ENCODE results near the gene OR6V1.

DNA sequence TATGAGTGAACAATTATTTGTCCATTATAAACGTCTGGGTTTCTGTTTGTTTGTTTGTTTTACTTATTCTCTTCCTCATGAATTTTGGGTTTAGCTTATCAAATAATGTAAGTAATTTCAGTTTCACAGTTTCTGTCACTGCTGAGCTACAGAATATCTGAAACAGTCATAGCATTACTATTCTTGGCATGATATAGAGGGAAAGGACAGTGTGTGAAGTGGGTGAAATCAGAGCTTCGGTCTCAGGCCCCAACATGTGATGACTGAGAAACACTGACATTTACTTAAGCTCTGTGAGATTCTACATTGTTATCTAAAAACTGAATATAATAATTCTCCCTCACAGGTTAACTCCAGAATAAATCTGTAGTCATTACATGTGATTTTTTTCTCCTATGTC, 8.8 kb upstream of the OR6V1 start:
- TF ChIP-seq, protein P1, sequence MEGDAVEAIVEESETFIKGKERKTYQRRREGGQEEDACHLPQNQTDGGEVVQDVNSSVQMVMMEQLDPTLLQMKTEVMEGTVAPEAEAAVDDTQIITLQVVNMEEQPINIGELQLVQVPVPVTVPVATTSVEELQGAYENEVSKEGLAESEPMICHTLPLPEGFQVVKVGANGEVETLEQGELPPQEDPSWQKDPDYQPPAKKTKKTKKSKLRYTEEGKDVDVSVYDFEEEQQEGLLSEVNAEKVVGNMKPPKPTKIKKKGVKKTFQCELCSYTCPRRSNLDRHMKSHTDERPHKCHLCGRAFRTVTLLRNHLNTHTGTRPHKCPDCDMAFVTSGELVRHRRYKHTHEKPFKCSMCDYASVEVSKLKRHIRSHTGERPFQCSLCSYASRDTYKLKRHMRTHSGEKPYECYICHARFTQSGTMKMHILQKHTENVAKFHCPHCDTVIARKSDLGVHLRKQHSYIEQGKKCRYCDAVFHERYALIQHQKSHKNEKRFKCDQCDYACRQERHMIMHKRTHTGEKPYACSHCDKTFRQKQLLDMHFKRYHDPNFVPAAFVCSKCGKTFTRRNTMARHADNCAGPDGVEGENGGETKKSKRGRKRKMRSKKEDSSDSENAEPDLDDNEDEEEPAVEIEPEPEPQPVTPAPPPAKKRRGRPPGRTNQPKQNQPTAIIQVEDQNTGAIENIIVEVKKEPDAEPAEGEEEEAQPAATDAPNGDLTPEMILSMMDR (IDR thresholded peaks at IDR 0.05): no peak
- TF ChIP-seq, protein P2, sequence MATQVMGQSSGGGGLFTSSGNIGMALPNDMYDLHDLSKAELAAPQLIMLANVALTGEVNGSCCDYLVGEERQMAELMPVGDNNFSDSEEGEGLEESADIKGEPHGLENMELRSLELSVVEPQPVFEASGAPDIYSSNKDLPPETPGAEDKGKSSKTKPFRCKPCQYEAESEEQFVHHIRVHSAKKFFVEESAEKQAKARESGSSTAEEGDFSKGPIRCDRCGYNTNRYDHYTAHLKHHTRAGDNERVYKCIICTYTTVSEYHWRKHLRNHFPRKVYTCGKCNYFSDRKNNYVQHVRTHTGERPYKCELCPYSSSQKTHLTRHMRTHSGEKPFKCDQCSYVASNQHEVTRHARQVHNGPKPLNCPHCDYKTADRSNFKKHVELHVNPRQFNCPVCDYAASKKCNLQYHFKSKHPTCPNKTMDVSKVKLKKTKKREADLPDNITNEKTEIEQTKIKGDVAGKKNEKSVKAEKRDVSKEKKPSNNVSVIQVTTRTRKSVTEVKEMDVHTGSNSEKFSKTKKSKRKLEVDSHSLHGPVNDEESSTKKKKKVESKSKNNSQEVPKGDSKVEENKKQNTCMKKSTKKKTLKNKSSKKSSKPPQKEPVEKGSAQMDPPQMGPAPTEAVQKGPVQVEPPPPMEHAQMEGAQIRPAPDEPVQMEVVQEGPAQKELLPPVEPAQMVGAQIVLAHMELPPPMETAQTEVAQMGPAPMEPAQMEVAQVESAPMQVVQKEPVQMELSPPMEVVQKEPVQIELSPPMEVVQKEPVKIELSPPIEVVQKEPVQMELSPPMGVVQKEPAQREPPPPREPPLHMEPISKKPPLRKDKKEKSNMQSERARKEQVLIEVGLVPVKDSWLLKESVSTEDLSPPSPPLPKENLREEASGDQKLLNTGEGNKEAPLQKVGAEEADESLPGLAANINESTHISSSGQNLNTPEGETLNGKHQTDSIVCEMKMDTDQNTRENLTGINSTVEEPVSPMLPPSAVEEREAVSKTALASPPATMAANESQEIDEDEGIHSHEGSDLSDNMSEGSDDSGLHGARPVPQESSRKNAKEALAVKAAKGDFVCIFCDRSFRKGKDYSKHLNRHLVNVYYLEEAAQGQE (IDR thresholded peaks at IDR 0.05): no peak
- TF ChIP-seq EP300 (IDR thresholded peaks at IDR 0.05): no peak
- TF ChIP-seq POLR2A (IDR thresholded peaks at IDR 0.05; ENCODE audit: low read length): no peak
- TF ChIP-seq, protein P3, sequence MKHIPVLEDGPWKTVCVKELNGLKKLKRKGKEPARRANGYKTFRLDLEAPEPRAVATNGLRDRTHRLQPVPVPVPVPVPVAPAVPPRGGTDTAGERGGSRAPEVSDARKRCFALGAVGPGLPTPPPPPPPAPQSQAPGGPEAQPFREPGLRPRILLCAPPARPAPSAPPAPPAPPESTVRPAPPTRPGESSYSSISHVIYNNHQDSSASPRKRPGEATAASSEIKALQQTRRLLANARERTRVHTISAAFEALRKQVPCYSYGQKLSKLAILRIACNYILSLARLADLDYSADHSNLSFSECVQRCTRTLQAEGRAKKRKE (CRISPR knock-in tag; IDR thresholded peaks at IDR 0.05; ENCODE audit: low read depth): no peak
- TF ChIP-seq, protein P4, sequence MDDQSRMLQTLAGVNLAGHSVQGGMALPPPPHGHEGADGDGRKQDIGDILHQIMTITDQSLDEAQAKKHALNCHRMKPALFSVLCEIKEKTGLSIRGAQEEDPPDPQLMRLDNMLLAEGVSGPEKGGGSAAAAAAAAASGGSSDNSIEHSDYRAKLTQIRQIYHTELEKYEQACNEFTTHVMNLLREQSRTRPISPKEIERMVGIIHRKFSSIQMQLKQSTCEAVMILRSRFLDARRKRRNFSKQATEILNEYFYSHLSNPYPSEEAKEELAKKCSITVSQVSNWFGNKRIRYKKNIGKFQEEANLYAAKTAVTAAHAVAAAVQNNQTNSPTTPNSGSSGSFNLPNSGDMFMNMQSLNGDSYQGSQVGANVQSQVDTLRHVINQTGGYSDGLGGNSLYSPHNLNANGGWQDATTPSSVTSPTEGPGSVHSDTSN (IDR thresholded peaks at IDR 0.05): no peak
- TF ChIP-seq RNF2 (IDR thresholded peaks at IDR 0.05; ENCODE audit: borderline replicate concordance, low read depth): no peak
- TF ChIP-seq TP53 (CRISPR knock-in tag; IDR thresholded peaks at IDR 0.05): no peak
- TF ChIP-seq ZSCAN20 (CRISPR knock-in tag; IDR thresholded peaks at IDR 0.05): no peak
- no peak for TF ChIP-seq RARB (CRISPR knock-in tag; IDR thresholded peaks at IDR 0.05)
- no peak for TF ChIP-seq NR3C1 (IDR thresholded peaks at IDR 0.05)
- TF ChIP-seq CHD2 (IDR thresholded peaks at IDR 0.05; ENCODE audit: low read length, partially characterized antibody): no peak
- TF ChIP-seq BHLHE40 (IDR thresholded peaks at IDR 0.05; ENCODE audit: low read depth, low read length): no peak

Measured in A549 (cell line).